ENCODE data around the gene HARBI1. TPM values are rescaled to one million over a fixed set of nuclear protein-coding genes. Genes with fewer than 3 reads are reported as not detected.
A peak's percentile ranks its signal among the peaks of the same experiment; 100 is the strongest.

HARBI1 gene
- total and polyA plus RNA-seq, 3 donors from 2014 or later: 12.9 to 25.2 (median 14.3) TPM

DNA sequence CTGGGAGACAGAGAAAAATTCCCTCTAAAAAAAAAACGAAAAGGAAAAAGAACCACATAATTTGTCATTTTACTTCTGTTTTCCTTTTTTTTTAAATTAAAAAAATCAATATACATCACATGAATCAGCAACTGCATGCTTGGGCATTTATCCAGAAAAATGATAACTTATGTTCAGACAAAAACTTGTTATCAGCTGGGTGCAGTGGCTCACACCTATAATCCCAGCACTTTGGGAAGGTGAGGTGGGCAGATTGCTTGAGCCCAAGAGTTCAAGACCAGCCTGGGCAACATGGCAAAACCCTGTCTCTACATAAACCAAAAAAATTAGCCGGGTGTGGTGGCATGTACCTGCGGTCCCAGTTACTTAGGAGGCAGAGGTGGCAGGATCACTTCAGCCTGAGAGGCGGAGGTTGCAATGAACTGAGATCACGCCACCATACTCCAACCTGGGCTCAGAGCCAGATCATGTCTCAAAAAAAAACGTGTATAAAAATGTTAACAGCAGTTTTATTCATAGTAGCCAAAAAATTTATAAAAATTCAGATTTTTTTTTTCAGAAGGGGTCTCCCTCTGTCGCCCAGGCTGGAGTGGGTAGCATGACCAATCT lies 51.7 kb downstream of the HARBI1 start:
- 74 to 75% methylated on average over 7 of the region's 7 CpGs for WGBS, 2 donors
- TF ChIP-seq, protein P1, sequence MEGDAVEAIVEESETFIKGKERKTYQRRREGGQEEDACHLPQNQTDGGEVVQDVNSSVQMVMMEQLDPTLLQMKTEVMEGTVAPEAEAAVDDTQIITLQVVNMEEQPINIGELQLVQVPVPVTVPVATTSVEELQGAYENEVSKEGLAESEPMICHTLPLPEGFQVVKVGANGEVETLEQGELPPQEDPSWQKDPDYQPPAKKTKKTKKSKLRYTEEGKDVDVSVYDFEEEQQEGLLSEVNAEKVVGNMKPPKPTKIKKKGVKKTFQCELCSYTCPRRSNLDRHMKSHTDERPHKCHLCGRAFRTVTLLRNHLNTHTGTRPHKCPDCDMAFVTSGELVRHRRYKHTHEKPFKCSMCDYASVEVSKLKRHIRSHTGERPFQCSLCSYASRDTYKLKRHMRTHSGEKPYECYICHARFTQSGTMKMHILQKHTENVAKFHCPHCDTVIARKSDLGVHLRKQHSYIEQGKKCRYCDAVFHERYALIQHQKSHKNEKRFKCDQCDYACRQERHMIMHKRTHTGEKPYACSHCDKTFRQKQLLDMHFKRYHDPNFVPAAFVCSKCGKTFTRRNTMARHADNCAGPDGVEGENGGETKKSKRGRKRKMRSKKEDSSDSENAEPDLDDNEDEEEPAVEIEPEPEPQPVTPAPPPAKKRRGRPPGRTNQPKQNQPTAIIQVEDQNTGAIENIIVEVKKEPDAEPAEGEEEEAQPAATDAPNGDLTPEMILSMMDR (IDR thresholded peaks at IDR 0.05): no peak
- TF ChIP-seq POLR2A (IDR thresholded peaks at IDR 0.05): no peak
- no peaks in the 10 kb centered on the region for H3K9me3 ChIP-seq
- no peaks in the 10 kb centered on the region for H3K27me3 ChIP-seq
- intact Hi-C loops (cut with DNase I; ENCODE audit: low total_unique reads): no loop called here
- no peak overlapping the region for H3K4me3 ChIP-seq
- DNase-seq: no peak
- H3K4me1 ChIP-seq: peaks cover 11% of the 10 kb centered on the region
- no peaks in the 10 kb centered on the region for H3K36me3 ChIP-seq (ENCODE audit: low read depth, missing control alignments)
- H3K27ac ChIP-seq: no peak overlapping the region

- H3K4me1 ChIP-seq: peaks cover 11% of the 10 kb centered on the region
- H3K36me3 ChIP-seq (ENCODE audit: low read depth, missing control alignments): no peaks in the 10 kb centered on the region
- WGBS, 2 donors: 94 to 100% methylated on average over 1 of the region's 1 CpG
- intact Hi-C loops (cut with DNase I; ENCODE audit: low total_unique reads): no loop called here
- no peak overlapping the region for H3K27ac ChIP-seq
- no peaks in the 10 kb centered on the region for H3K27me3 ChIP-seq
- no peak for DNase-seq
- no peaks in the 10 kb centered on the region for H3K9me3 ChIP-seq
- TF ChIP-seq, protein P1 (IDR thresholded peaks at IDR 0.05): no peak
- TF ChIP-seq POLR2A (IDR thresholded peaks at IDR 0.05): no peak
- no peak overlapping the region for H3K4me3 ChIP-seq
These were observed 52.6 kb downstream of the HARBI1 start for GRCh38 chr11:46564459-46564858.

DNA sequence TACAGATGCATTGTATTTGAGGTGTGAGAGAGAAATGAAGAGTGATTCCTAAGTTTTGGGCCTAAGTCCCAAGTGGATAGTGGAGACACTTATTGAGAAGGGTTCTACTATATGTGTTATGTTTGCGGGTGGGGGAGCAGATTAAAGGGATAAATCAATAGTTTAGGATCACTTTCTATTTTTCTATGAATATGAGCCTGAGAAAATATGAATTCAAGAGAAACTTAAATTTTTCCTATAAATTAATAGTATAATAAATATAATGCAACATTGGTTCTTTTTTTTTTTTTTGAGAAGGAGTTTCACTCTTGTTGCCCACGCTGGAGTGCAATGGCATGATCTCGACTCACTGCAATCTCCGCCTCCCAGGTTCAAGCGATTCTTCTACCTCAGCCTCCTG lies 54.5 kb downstream of the HARBI1 start:
- intact Hi-C loops (cut with DNase I; ENCODE audit: low total_unique reads): no loop called here
- TF ChIP-seq POLR2A (IDR thresholded peaks at IDR 0.05): no peak
- TF ChIP-seq, protein P1 (IDR thresholded peaks at IDR 0.05): no peak
- Histone ChIP-seq H3K36me3 (ENCODE audit: low read depth, missing control alignments) (no peaks in the 10 kb centered on the region), H3K4me3 (no peak overlapping the region), H3K4me1 (peaks cover 11% of the 10 kb centered on the region), H3K27ac (no peak overlapping the region), H3K9me3 (no peaks in the 10 kb centered on the region), H3K27me3 (no peaks in the 10 kb centered on the region)
- WGBS, 2 donors: 93 to 95% methylated on average over 5 of the region's 5 CpGs
- DNase-seq: no peak

- H3K4me3 ChIP-seq: no peak overlapping the region
- H3K27me3 ChIP-seq: no peaks in the 10 kb centered on the region
- 10 to 20% methylated on average over 6 of the region's 6 CpGs for WGBS, 2 donors
- peak overlapping the region; percentile 51 to 79 for H3K27ac ChIP-seq
- H3K36me3 ChIP-seq (ENCODE audit: low read depth, missing control alignments): no peaks in the 10 kb centered on the region
- no peak for TF ChIP-seq POLR2A (IDR thresholded peaks at IDR 0.05)
- TF ChIP-seq, protein P1 (IDR thresholded peaks at IDR 0.05): no peak
- no peaks in the 10 kb centered on the region for H3K9me3 ChIP-seq
- H3K4me1 ChIP-seq: peaks cover 6% of the 10 kb centered on the region
- intact Hi-C loops (cut with DNase I; ENCODE audit: low total_unique reads): no loop called here
- no peak for DNase-seq
These were observed 56.6 kb downstream of the HARBI1 start for GRCh38 chr11:46560300-46560991.

All from testis (tissue), 3 donors.